A204.1 (cell line): ENCODE data around the gene SLC16A11.
"Not testable (repeated sequence)": the region's sequence is repeated elsewhere in the genome, so short reads cannot be mapped to it uniquely, and the experiment has no call there.

Source experiments
- FAIRE-seq: peaks from 2 replicates; lab custom pipeline; 2012; peaks lifted over from hg19 to GRCh38; lab: Jason Lieb, UNC

The SLC16A11 gene

GRCh38 chr17:7043497-7044198 is at the start of gene SLC16A11:
SLC16A11 (minus strand) TSS chr17:7044092; CDS start chr17:7043513, 579 bp downstream.
- FAIRE-seq = no peak

GRCh38 chr17:7091311-7092005 is 47.6 kb upstream of the SLC16A11 start:
- FAIRE-seq = not testable (repeated sequence)

GRCh38 chr17:7089570-7089969 is 45.7 kb upstream of the SLC16A11 start:
- FAIRE-seq = not testable (repeated sequence)

GRCh38 chr17:7088442-7088841 is 44.5 kb upstream of the SLC16A11 start:
- FAIRE-seq = not testable (repeated sequence)

- FAIRE-seq = no peak
Observed at GRCh38 chr17:7084088-7084487, 40.2 kb upstream of the SLC16A11 start.

GRCh38 chr17:7083592-7083991 is 39.7 kb upstream of the SLC16A11 start:
- no peak for FAIRE-seq

- no peak for FAIRE-seq
Observed at GRCh38 chr17:7081341-7082062, 37.6 kb upstream of the SLC16A11 start.

- FAIRE-seq = no peak
Observed at GRCh38 chr17:7080456-7081041, 36.7 kb upstream of the SLC16A11 start.

DNA sequence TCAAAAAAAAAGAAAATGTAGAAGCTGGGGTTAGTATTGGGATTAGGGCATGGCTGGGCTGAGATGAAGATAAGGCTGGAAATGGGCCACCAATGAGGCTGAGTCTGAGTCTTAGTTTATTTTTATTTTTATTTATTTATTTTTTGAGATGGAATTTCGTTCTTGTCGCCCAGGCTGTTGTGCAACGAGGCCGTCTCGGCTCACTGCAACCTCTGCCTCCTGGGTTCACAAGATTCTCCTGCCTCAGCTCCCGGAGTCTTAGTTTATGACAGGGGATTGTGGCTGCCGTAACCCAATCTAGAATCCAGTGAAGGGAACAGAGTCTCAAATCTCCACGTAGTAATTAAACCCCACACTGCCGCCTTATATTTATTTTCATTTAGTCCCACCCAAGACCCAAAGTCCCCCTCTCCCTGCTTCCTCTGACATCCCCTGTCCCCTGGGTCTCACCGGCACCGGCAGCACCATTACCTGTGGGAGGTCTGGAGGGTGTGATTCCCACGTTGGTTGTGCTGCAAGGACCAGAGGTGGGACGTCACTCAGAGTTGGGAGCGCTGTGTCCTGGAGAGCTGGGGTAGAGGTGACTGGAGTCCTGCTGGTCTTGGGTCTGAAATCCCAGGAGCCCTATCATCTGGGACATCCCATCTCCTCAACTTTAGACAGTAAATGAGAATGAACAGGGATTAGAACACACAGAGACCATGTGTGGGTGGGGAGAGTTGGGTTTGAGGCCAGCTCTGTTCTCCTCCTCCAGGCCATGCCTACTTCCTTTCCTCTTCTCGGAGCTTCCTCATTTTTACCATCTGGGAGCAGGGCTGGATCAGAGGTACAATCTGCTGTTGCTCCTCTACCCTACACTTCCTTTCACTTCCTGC is 35.9 kb upstream of the SLC16A11 start, which contains the start of gene CLEC10A:
TSS of gene CLEC10A (minus strand) at position 671 of the 875 bp plus-strand sequence. CDS start 1,439 bp downstream, outside the sequence.
- FAIRE-seq = no peak

- no peak for FAIRE-seq
Observed at GRCh38 chr17:7078711-7079110, 34.8 kb upstream of the SLC16A11 start.

- no peak for FAIRE-seq
Observed at GRCh38 chr17:7077911-7078546, 34.1 kb upstream of the SLC16A11 start.

GRCh38 chr17:7074931-7075330 is 31.0 kb upstream of the SLC16A11 start:
- no peak for FAIRE-seq

- FAIRE-seq = no peak
Observed at GRCh38 chr17:7072406-7072805, 28.5 kb upstream of the SLC16A11 start.

- no peak for FAIRE-seq
Observed at GRCh38 chr17:7070712-7071111, 26.8 kb upstream of the SLC16A11 start.

DNA sequence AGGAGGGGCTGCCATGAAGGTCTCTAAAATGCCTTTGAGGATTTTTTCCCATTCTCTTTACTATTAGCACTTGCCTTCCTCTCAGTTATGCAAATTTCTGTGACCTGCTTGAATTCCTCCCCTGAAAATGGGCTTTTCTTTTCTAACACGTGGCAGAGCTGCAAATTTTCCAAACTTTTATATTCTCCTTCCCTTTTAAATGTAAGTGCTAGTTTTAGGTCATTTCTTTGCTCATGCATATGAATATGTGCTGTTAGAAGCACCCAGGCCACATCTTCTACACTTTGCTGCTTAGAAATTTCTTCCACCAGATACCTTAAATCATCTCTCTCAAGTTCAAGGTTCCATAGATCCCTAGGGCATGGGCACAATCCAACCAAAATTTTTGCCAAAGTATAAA is 24.4 kb upstream of the SLC16A11 start:
- no peak for FAIRE-seq

GRCh38 chr17:7067198-7067597 is 23.3 kb upstream of the SLC16A11 start:
- no peak for FAIRE-seq

- no peak for FAIRE-seq
Observed at GRCh38 chr17:7064261-7064660, 20.4 kb upstream of the SLC16A11 start.

GRCh38 chr17:7063518-7064094 is 19.7 kb upstream of the SLC16A11 start:
- no peak for FAIRE-seq

GRCh38 chr17:7060165-7060891 is 16.4 kb upstream of the SLC16A11 start:
- FAIRE-seq = no peak

DNA sequence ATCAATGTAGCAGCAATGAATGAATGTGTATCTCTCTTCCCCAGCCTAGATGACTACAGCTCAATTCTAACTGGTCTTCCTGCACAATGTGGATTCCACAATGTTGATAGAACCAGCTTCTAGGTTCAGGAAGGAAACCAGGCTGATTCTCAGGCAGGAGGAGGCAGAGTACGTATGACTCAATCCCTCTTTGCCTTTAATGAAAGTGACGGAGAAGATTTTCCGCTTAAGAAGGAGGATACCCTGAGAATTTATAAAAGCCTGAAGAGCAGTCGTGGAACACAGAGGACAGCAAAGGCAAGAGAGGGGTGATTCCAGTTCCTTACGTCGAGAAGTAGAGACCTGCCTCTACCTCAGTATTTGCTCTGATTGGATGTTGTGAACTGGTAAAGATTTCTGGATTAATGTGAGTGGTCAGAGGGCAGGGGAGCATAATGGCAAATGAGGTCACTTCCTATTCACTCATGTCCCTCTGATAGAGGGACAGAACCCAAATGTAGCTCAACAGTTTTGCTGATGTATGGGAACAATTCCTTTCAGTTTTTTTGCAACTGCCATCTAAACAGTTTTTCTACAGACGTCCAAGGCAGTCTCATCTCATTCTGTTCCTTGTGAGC is 15.0 kb upstream of the SLC16A11 start:
- FAIRE-seq = no peak
